ENCODE measurements around the gene RABL2A. TPM values are rescaled to one million over a fixed set of nuclear protein-coding genes. Genes with fewer than 3 reads are reported as not detected.
"Not testable (repeated sequence)": the region's sequence is repeated elsewhere in the genome, so short reads cannot be mapped to it uniquely, and the experiment has no call there.

RABL2A gene
- total RNA-seq, 1 donor from 2014 or later, result 27.6 TPM

DNA sequence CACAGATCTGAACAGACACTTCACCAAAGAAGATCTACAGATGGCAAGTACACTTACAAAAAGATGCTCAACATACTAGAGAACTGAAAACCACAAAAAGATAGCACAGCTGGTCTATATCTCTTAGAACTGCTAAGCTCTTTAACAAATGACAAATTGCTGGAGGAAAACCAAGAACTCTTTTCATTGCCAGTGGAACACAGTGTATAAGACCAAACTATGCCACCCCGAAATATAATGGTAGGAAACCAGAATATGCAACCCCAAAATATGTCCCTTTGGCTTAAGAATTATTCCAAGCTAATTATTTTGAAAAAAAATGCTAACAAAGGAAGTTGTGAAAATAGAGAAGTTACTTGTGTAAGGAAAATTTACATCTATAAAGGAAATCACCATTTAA, 21.0 kb upstream of the RABL2A start:
- intact Hi-C loops (cut with micrococcal nuclease), result not testable (repeated sequence)

- intact Hi-C loops (cut with micrococcal nuclease), result not testable (repeated sequence)
Measured at GRCh38 chr2:113609822-113610221, 17.2 kb upstream of the RABL2A start.

- intact Hi-C loops (cut with micrococcal nuclease), result not testable (repeated sequence)
Measured at GRCh38 chr2:113621002-113621401, 6.1 kb upstream of the RABL2A start.

GRCh38 chr2:113625906-113626305, 1.2 kb upstream of the RABL2A start:
- intact Hi-C loops (cut with micrococcal nuclease), result not testable (repeated sequence)

DNA sequence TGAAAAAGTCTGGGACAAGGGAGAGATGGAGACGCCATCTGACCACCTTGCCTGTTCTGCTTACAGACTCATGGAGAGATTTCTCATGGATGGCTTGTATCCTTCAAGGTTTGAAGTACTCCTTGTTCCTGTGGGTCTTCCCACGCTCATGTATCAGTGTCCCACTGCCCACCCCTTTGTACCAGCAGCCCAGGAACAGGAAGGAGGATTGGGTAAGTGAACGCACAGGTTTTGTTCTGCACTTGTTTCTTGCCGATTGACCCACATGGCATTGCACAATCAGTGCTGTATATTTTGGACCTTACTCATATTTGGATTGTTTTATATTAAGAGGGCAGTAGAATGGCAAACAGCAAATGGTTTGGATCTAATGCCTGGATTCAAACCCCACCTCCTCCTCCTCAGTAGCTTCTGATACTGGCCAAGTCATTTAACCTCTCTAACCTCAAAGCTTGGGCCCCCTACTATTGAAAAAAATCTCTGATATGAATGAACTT, 5.8 kb downstream of the RABL2A start:
- intact Hi-C loops (cut with micrococcal nuclease), result not testable (repeated sequence)

DNA sequence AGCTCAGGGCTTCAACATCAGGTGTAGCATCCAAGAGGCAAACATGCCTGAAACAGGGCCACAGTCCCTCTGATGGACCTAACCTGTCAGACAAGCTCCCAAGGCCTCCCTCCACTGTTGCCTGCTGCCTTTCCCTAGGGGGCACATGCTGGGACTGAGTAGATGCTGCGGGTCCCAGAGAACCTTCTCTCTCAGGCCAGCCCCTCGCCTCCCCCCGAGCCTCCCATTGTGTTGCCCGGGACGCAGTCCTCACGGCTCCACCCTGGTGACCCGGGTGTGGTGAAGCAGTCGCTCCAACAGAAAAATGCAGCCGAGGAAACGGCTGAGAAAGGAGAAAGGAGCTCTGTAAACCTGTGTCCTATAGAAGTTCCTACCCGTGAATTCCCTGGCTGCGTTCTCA, 8.3 kb downstream of the RABL2A start:
- intact Hi-C loops (cut with micrococcal nuclease), result not testable (repeated sequence)

DNA sequence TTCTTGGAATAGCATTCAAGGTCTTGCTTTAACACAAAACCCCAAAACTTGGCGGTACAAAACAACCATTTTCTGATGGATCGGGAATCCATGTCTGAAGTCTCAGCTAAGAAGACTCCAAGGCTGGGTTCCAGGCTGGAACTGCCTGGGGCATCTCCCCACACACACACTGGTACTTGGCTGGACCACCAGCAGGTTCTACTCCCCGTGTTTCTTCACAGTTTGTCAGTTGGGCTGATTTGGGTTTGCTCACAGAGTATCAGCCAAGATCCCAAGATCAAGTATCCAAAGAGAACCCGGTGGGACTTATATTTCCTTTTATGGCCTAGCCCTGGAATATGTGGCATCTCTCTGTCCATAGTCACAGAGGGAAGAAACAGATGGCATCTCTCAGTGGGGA, 9.2 kb downstream of the RABL2A start:
- intact Hi-C loops (cut with micrococcal nuclease), result not testable (repeated sequence)

DNA sequence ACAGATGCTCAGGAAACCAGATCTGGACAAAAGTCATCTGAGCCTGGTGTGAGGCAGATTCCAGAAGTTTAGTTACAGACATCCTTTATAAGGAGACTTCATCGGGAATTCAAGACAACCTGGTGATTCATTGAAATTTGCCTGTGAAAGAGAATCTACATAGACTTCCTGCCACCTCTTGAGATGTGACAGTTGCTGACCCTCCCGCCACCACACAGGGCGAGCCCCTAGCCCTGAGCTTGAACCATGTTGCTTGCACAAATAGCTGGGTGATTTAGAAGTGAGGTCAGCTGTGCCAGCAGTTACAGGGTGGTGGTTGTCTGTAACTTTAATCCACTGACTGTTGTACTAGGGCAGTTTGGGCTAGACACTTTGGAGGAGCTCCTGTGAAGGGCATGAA, 11.0 kb downstream of the RABL2A start:
- intact Hi-C loops (cut with micrococcal nuclease), result not testable (repeated sequence)

GRCh38 chr2:113646217-113646616, 19.2 kb downstream of the RABL2A start:
- intact Hi-C loops (cut with micrococcal nuclease), result not testable (repeated sequence)

GRCh38 chr2:113650834-113651815, 24.1 kb downstream of the RABL2A start:
- intact Hi-C loops (cut with micrococcal nuclease), result not testable (repeated sequence)

DNA sequence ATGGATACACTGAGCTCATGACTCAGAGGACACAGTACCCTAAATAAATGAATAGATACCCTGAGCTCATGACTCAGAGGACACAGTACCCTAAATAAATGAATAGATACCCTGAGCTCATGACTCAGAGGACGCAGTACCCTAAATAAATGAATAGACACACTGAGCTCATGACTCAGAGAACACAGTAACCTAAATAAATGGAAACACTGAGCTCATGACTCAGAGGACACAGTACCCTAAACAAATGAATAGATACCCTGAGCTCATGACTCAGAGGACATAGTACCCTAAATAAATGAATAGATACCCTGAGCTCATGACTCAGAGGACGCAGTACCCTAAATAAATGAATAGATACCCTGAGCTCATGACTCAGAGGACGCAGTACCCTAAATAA, 25.5 kb downstream of the RABL2A start:
- intact Hi-C loops (cut with micrococcal nuclease), result not testable (repeated sequence)

DNA sequence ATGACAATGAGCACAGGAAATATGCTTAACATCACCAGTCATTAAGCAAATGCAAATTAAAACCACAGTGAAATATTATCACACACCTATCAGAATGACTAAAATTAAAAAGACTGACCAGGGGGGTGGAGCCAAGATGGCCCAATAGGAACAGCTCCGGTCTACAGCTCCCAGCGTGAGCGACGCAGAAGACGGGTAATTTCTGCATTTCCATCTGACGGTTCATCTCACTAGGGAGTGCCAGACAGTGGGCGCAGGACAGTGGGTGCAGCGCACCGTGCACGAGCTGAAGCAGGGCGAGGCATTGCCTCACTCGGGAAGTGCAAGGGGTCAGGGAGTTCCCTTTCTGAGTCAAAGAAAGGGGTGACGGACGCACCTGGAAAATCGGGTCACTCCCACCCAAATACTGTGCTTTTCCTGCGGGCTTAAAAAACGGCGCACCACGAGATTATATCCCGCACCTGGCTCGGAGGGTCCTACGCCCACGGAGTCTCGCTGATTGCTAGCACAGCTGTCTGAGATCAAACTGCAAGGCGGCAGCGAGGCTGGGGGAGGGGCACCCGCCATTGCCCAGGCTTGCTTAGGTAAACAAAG, 29.1 kb downstream of the RABL2A start:
- intact Hi-C loops (cut with micrococcal nuclease), result loop anchor here (5.0 kb wide), 1 partner anchor 46 kb away; no protein-coding TSS in a partner anchor

DNA sequence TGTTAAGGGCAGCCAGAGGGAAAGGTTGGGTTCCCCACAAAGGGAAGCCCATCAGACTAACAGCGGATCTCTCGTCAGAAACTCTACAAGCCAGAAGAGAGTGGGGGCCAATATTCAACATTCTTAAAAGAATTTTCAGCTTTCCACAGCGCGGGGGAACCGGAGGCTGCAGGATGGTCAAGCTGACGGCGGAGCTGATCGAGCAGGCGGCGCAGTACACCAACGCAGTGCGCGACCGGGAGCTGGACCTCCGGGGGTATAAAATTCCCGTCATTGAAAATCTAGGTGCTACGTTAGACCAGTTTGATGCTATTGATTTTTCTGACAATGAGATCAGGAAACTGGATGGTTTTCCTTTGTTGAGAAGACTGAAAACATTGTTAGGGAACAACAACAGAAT, 30.7 kb downstream of the RABL2A start:
- intact Hi-C loops (cut with micrococcal nuclease), result loop anchor here (5.0 kb wide), 1 partner anchor 45 kb away; no protein-coding TSS in a partner anchor

DNA sequence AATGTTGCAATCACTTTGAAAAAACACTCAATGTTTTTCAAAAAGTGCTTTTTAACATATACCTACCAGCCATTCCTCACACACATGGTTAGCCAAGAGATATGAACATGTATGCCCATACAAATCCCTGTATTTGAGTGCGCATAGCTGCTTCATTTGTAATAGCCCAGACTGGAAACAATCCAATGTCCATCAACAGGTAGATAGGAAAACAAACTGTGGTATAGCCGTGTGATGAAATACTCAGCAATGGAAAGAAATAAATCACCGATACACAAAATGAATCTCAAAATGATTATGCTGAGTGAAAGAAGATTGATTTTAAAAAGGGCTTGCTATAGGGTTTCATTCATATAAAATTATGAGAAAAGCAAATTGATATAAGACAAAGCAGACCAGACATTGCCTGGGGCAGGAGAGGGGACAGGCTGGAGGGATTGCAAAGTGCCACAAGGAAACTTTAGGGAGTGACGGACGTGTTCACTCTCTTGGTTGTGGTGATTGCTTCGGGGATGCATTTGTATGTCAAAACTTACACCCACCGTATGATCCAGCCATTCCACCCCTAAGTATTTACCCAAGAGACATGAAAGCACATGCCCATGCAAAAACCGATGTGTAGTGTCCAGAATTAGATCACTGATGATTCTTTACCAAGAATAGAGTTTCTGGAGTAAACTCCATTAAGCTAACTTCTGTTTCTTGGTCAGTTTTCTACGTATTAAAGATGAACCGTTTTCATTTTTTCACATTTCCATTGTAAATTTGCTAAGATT, 36.4 kb downstream of the RABL2A start:
- intact Hi-C loops (cut with micrococcal nuclease), result not testable (repeated sequence)

DNA sequence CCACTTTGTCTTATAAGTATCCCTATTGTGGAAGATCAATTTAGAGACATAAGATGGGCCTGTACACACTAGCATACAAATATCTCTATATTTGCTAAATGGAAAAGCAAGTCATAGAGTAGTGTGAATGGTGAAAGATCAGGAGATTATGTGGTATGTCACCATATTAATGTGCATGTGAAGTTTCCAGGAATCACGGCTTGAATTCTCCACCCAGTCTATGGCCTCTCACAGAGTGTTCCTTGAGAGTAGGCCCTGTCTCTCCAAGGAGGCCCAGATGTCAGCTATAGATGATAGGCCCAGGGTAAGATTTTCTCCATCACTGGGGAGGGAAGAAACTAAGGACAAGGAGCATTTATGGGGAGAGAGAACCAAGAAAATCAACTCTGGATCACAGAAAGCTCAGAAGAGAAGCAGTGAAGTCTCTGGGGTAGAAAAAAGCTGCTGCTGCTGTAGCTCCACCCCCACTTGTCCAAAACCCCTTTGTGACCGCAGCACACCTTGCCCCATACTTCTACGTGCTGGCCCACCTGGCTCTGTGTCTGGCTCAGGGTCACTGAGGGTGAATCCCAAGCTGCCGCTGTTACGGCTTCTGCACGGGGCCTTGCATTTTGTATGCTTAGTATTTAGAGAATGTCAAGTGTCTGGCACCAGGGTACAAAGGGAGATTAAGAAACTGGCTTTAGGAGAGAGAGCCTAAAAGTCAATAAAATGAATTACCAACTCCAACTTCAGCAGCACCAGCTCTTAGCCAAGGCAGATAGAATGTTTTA, 37.9 kb downstream of the RABL2A start:
- intact Hi-C loops (cut with micrococcal nuclease), result not testable (repeated sequence)

GRCh38 chr2:113669013-113669412, 41.9 kb downstream of the RABL2A start:
- intact Hi-C loops (cut with micrococcal nuclease), result not testable (repeated sequence)

DNA sequence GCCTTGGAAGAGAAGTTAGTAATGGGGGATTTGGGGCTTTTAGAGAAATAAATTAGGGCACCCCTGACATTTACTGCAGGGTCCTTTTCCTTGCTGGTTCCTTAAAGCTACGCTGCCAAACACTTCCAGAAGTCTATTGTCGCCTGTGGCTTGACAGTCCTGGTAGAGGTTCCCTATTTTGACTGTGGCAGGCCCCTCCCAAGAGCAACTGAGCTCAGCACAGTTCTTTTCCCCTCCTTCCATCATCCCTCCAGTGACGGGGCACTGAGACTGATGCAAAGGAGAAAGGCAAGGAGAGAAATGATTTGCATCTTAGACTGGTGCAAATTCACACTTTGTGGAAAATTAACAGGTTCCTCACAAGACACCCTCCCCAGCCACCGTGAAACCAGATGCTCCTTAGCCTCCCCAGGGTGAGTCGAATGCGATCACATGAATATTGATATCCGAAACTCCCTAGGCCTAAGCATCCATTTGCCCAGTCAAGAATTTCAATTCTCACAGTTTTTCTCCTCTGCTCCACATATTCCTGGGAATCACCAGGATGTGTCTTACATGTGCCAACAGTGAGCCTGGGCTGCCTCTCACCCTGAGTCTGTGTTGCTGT, 45.4 kb downstream of the RABL2A start:
- intact Hi-C loops (cut with micrococcal nuclease), result no loop called here

- intact Hi-C loops (cut with micrococcal nuclease), result no loop called here
Measured at GRCh38 chr2:113675875-113676274, 48.8 kb downstream of the RABL2A start.

GRCh38 chr2:113676623-113677266, 49.7 kb downstream of the RABL2A start:
- intact Hi-C loops (cut with micrococcal nuclease), result no loop called here

GRCh38 chr2:113677330-113677729, 50.3 kb downstream of the RABL2A start:
- intact Hi-C loops (cut with micrococcal nuclease), result no loop called here
